Right atrium auricular region (tissue), 2 donors: ENCODE measurements around the gene CEP131. TPM values are rescaled to one million over a fixed set of nuclear protein-coding genes. Genes with fewer than 3 reads are reported as not detected.
"Not testable (repeated sequence)": the region's sequence is repeated elsewhere in the genome, so short reads cannot be mapped to it uniquely, and the experiment has no call there.

Experiments
- DNase-seq: peaks from one replicate; pipeline ENCODE4 v3.0.0-alpha.2; 2019; ENCODE audit warnings: low spot score
- H3K27ac ChIP-seq, 2 donors: fragments of 200-600 bp; sonication (generic); 1 replicate in 1 of 2; 2 replicates in 1 of 2; pipeline ENCODE4 v1.5.1; 2016 to 2019
- H3K27me3 ChIP-seq, 2 donors: fragments of 200-600 bp; sonication (generic); one replicate each; pipeline versions ENCODE4 v1.5.1 to v1.6.0; 2017 to 2019
- H3K36me3 ChIP-seq: fragments of 200-600 bp; sonication (generic); one replicate; pipeline ENCODE4 v1.5.1; 2016
- H3K4me1 ChIP-seq, 2 donors: fragments of 200-600 bp; sonication (generic); one replicate each; pipeline versions ENCODE4 v1.5.1 to v1.6.0; 2017 to 2019
- H3K4me3 ChIP-seq, 2 donors: fragments of 200-600 bp; sonication (generic); 1 replicate in 1 of 2; 2 replicates in 1 of 2; pipeline ENCODE4 v1.5.1; 2017 to 2019; ENCODE audit warnings: mild to moderate bottlenecking in 1 of 2, moderate library complexity in 1 of 2
- H3K9me3 ChIP-seq, 2 donors: fragments of 200-600 bp; sonication (generic); one replicate each; pipeline ENCODE4 v1.5.1; 2019
- CTCF ChIP-seq, 2 donors: fragments of 200-600 bp; sonication (generic); IDR thresholded peaks; one replicate each; pipeline ENCODE4 v1.5.1; 2019; ENCODE audit warnings: antibody characterized with exemption in 2 of 2
- total RNA-seq, 2 donors: library from RNA; depleted of rRNA; stranded (reverse); fragments of >200 nt; gene quantifications; one replicate each; pipeline ENCODE4 v1.1.0, GENCODE V29; 2016

The CEP131 gene
- total RNA-seq, 2 donors from 2014 or later: 5.5 to 6.2 TPM

- no peak for TF ChIP-seq CTCF (IDR thresholded peaks at IDR 0.05)
- Histone ChIP-seq H3K4me1 (peaks cover 0 to 15% of the 10 kb centered on the region in 2 donors), H3K9me3 (no peaks in the 10 kb centered on the region), H3K27ac (peak overlapping the region in 1 of 2 donors; percentile 58), H3K27me3 (no peaks in the 10 kb centered on the region), H3K4me3 (peak overlapping the region; percentile 38 to 46), H3K36me3 (no peaks in the 10 kb centered on the region)
- no peak for DNase-seq
These were observed 63.0 kb downstream of the CEP131 start for GRCh38 chr17:81159611-81160265.

- peaks cover 0 to 12% of the 10 kb centered on the region in 2 donors for H3K4me1 ChIP-seq
- H3K27ac ChIP-seq: no peak overlapping the region
- H3K27me3 ChIP-seq: no peaks in the 10 kb centered on the region
- no peaks in the 10 kb centered on the region for H3K9me3 ChIP-seq
- no peaks in the 10 kb centered on the region for H3K36me3 ChIP-seq
- no peak for TF ChIP-seq CTCF (IDR thresholded peaks at IDR 0.05)
- DNase-seq: no peak
- H3K4me3 ChIP-seq: no peak overlapping the region
These were observed 63.8 kb downstream of the CEP131 start for GRCh38 chr17:81158688-81159590.

GRCh38 chr17:81157848-81158687, 64.7 kb downstream of the CEP131 start:
- Histone ChIP-seq H3K9me3 (no peaks in the 10 kb centered on the region), H3K4me3 (no peak overlapping the region), H3K27ac (no peak overlapping the region), H3K27me3 (no peaks in the 10 kb centered on the region), H3K4me1 (peaks cover 0 to 12% of the 10 kb centered on the region in 2 donors), H3K36me3 (no peaks in the 10 kb centered on the region)
- no peak for DNase-seq
- no peak for TF ChIP-seq CTCF (IDR thresholded peaks at IDR 0.05)

- H3K36me3 ChIP-seq: no peaks in the 10 kb centered on the region
- H3K27ac ChIP-seq: no peak overlapping the region
- H3K4me1 ChIP-seq: peaks cover 0 to 12% of the 10 kb centered on the region in 2 donors
- H3K4me3 ChIP-seq: no peak overlapping the region
- no peaks in the 10 kb centered on the region for H3K9me3 ChIP-seq
- H3K27me3 ChIP-seq: no peaks in the 10 kb centered on the region
- no peak for TF ChIP-seq CTCF (IDR thresholded peaks at IDR 0.05)
- DNase-seq: no peak
These were observed 65.6 kb downstream of the CEP131 start for GRCh38 chr17:81156866-81157805.

GRCh38 chr17:81154961-81155360, 67.8 kb downstream of the CEP131 start:
- no peak for DNase-seq
- no peak for TF ChIP-seq CTCF (IDR thresholded peaks at IDR 0.05)
- peaks cover 0 to 3% of the 10 kb centered on the region in 2 donors for H3K4me1 ChIP-seq
- H3K27me3 ChIP-seq: no peaks in the 10 kb centered on the region
- H3K9me3 ChIP-seq: no peaks in the 10 kb centered on the region
- no peaks in the 10 kb centered on the region for H3K36me3 ChIP-seq
- no peak overlapping the region for H3K4me3 ChIP-seq
- no peak overlapping the region for H3K27ac ChIP-seq

GRCh38 chr17:81154016-81154415, 68.7 kb downstream of the CEP131 start:
- not testable (repeated sequence) for H3K9me3 ChIP-seq, DNase-seq, H3K27ac ChIP-seq, H3K4me1 ChIP-seq, H3K36me3 ChIP-seq, H3K4me3 ChIP-seq, H3K27me3 ChIP-seq
